ENCODE measurements around the gene FBXW2.
"Not testable (repeated sequence)": the region's sequence is repeated elsewhere in the genome, so short reads cannot be mapped to it uniquely, and the experiment has no call there.

Gene FBXW2

DNA sequence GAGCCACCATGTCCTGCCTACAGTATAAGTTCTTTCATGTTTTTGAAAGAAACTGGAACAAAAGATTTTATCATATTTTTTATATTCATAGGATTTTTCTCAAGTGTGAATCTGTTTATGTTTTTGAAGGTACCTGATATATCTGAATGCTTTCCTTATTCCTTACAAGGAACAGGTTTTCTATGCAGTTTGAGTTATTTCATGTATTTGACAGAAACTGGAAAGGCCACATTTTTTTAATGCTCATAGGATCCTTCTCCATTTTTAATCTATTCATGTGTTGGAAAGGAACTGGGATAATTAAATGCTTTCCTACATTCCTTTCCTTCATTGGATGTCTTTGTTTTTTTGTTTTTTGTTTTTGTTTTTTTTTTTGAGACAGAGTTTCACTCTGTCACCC, 15.7 kb upstream of the FBXW2 start:
- H3K4me3 ChIP-seq (IDR thresholded peaks at IDR 0.05; ENCODE audit: insufficient read depth, low read depth, low read length), result no peak overlapping the region
- no peaks in the 10 kb centered on the region for H3K79me2 ChIP-seq (ENCODE audit: insufficient read depth, low read depth)
- H3K36me3 ChIP-seq (ENCODE audit: insufficient read depth), result no peaks in the 10 kb centered on the region
- no peak for TF ChIP-seq CTCF (conservative IDR thresholded peaks at IDR 0.05; ENCODE audit: low read depth, low read length)
- no peaks in the 10 kb centered on the region for H4K20me1 ChIP-seq (ENCODE audit: insufficient read depth)
- H3K27me3 ChIP-seq (ENCODE audit: insufficient read depth, low read depth), result no peaks in the 10 kb centered on the region
- H3K4me2 ChIP-seq, result no peak overlapping the region
- H2AFZ ChIP-seq (ENCODE audit: low read depth), result no peak overlapping the region
- no peak overlapping the region for H3K9ac ChIP-seq
- no peaks in the 10 kb centered on the region for H3K4me1 ChIP-seq (ENCODE audit: low read depth, poor library complexity, severe bottlenecking)
- no peak overlapping the region for H3K27ac ChIP-seq

- no peak for TF ChIP-seq CTCF (conservative IDR thresholded peaks at IDR 0.05; ENCODE audit: low read depth, low read length)
- no peak overlapping the region for H3K9ac ChIP-seq
- H3K36me3 ChIP-seq (ENCODE audit: insufficient read depth), result no peaks in the 10 kb centered on the region
Observed at GRCh38 chr9:120807607-120808379, 14.6 kb upstream of the FBXW2 start.

GRCh38 chr9:120804784-120805363, 11.7 kb upstream of the FBXW2 start:
- not testable (repeated sequence) for H3K27me3 ChIP-seq (ENCODE audit: insufficient read depth, low read depth); H3K4me2 ChIP-seq; H3K4me1 ChIP-seq (ENCODE audit: low read depth, poor library complexity, severe bottlenecking); H2AFZ ChIP-seq (ENCODE audit: low read depth); H4K20me1 ChIP-seq (ENCODE audit: insufficient read depth); H3K4me3 ChIP-seq (IDR thresholded peaks at IDR 0.05; ENCODE audit: insufficient read depth, low read depth, low read length); H3K27ac ChIP-seq; H3K79me2 ChIP-seq (ENCODE audit: insufficient read depth, low read depth); H3K9ac ChIP-seq; H3K36me3 ChIP-seq (ENCODE audit: insufficient read depth)

More at GRCh38 chr9:120807607-120808379, 14.6 kb upstream of the FBXW2 start:
- H2AFZ ChIP-seq (ENCODE audit: low read depth), result no peak overlapping the region
- H3K79me2 ChIP-seq (ENCODE audit: insufficient read depth, low read depth), result no peaks in the 10 kb centered on the region
- no peak overlapping the region for H3K4me2 ChIP-seq
- no peak overlapping the region for H3K27ac ChIP-seq
- no peak overlapping the region for H3K4me3 ChIP-seq (IDR thresholded peaks at IDR 0.05; ENCODE audit: insufficient read depth, low read depth, low read length)
- H3K4me1 ChIP-seq (ENCODE audit: low read depth, poor library complexity, severe bottlenecking), result no peaks in the 10 kb centered on the region
- H4K20me1 ChIP-seq (ENCODE audit: insufficient read depth), result no peaks in the 10 kb centered on the region
- H3K27me3 ChIP-seq (ENCODE audit: insufficient read depth, low read depth), result no peaks in the 10 kb centered on the region

- H3K4me3 ChIP-seq (IDR thresholded peaks at IDR 0.05; ENCODE audit: insufficient read depth, low read depth, low read length), result no peak overlapping the region
- H3K27ac ChIP-seq, result no peak overlapping the region
- no peaks in the 10 kb centered on the region for H3K27me3 ChIP-seq (ENCODE audit: insufficient read depth, low read depth)
- TF ChIP-seq CTCF (conservative IDR thresholded peaks at IDR 0.05; ENCODE audit: low read depth, low read length), result no peak
- H3K4me1 ChIP-seq (ENCODE audit: low read depth, poor library complexity, severe bottlenecking), result no peaks in the 10 kb centered on the region
- H3K36me3 ChIP-seq (ENCODE audit: insufficient read depth), result no peaks in the 10 kb centered on the region
- H4K20me1 ChIP-seq (ENCODE audit: insufficient read depth), result no peaks in the 10 kb centered on the region
- no peak overlapping the region for H3K9ac ChIP-seq
- no peak overlapping the region for H2AFZ ChIP-seq (ENCODE audit: low read depth)
- H3K4me2 ChIP-seq, result no peak overlapping the region
- no peaks in the 10 kb centered on the region for H3K79me2 ChIP-seq (ENCODE audit: insufficient read depth, low read depth)
Observed at GRCh38 chr9:120801441-120801840, 8.2 kb upstream of the FBXW2 start.

DNA sequence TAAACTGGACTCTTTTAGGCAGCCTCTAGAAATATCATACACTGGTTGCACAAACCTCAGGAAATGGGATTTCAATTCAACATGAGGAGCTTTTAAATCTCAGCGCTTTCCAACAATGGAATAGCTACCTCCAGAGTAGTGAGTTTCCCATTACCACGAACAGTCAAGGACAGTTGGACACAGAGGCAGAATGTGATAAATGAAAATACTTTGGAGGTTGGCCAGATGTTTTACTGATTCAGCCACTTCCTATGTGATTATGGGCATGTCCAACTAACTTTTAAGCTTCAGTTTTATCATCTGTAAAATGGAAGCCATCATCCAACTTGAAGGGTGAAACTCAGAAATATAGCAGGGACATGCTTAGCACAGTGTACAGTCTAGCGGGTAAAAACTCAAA, 2.1 kb downstream of the FBXW2 start:
- Histone ChIP-seq H3K4me1 (ENCODE audit: low read depth, poor library complexity, severe bottlenecking) (peaks cover 23% of the 10 kb centered on the region), H3K9ac (no peak overlapping the region), H2AFZ (ENCODE audit: low read depth) (no peak overlapping the region), H3K27me3 (ENCODE audit: insufficient read depth, low read depth) (no peaks in the 10 kb centered on the region), H3K36me3 (ENCODE audit: insufficient read depth) (0 out of 2 replicates have a peak, but pooled peaks cover 7% of the 10 kb centered on the region), H3K27ac (no peak overlapping the region), H3K4me2 (no peak overlapping the region; the same call in 1 of the 2 replicates), H3K79me2 (ENCODE audit: insufficient read depth, low read depth) (peaks cover 54% of the 10 kb centered on the region), H4K20me1 (ENCODE audit: insufficient read depth) (no peaks in the 10 kb centered on the region), H3K4me3 (IDR thresholded peaks at IDR 0.05; ENCODE audit: insufficient read depth, low read depth, low read length) (no peak overlapping the region)
- TF ChIP-seq CTCF (conservative IDR thresholded peaks at IDR 0.05; ENCODE audit: low read depth, low read length), result no peak
